NT2/D1 (cell line): ENCODE measurements around the gene ABCG2.
A peak's percentile ranks its signal among the peaks of the same experiment; 100 is the strongest.

Source experiments
- DNase-seq: peaks from one replicate; pipeline ENCODE4 v3.0.0-alpha.2; 2011; ENCODE audit warnings: low read depth, low spot score
- H3K27me3 ChIP-seq: 2 replicates; pipeline ENCODE4 v1.6.0; 2011; ENCODE audit warnings: mild to moderate bottlenecking; ENCODE audit not compliant: insufficient read length, insufficient read depth
- H3K36me3 ChIP-seq: 2 replicates; pipeline ENCODE4 v1.6.1; 2011; ENCODE audit warnings: mild to moderate bottlenecking, low read length, mixed read lengths; ENCODE audit not compliant: insufficient read depth, insufficient read length
- H3K4me1 ChIP-seq: 2 replicates; pipeline ENCODE4 v1.5.1; 2011; ENCODE audit not compliant: insufficient read depth, insufficient read length
- H3K4me3 ChIP-seq: 2 replicates; pipeline ENCODE4 v1.5.1; 2011; ENCODE audit warnings: low read depth; ENCODE audit not compliant: insufficient read length
- H3K9ac ChIP-seq: 2 replicates; pipeline ENCODE4 v1.6.0; 2011; ENCODE audit warnings: low read depth; ENCODE audit not compliant: insufficient read length
- H3K9me3 ChIP-seq: 2 replicates; pipeline ENCODE4 v1.5.1; 2011; ENCODE audit warnings: mild to moderate bottlenecking, low read length; ENCODE audit not compliant: insufficient read depth
- SUZ12 ChIP-seq: IDR thresholded peaks from 2 replicates; pipeline ENCODE4 v1.6.1; 2011; ENCODE audit not compliant: insufficient read length, insufficient read depth; ENCODE audit errors: extremely low read depth
- YY1 ChIP-seq: IDR thresholded peaks from 2 replicates; pipeline ENCODE4 v1.6.1; 2011; ENCODE audit not compliant: insufficient read length, insufficient read depth
- ZNF274 ChIP-seq: IDR thresholded peaks from 2 replicates; pipeline ENCODE4 v1.6.1; 2011; ENCODE audit warnings: mild to moderate bottlenecking, low read depth, low read length

The ABCG2 gene

GRCh38 chr4:88185906-88186305, 27.5 kb upstream of the ABCG2 start:
- Histone ChIP-seq H3K4me3 (no peak overlapping the region), H3K9me3 (no peaks in the 10 kb centered on the region), H3K36me3 (no peaks in the 10 kb centered on the region), H3K27me3 (no peaks in the 10 kb centered on the region), H3K4me1 (no peaks in the 10 kb centered on the region), H3K9ac (no peak overlapping the region)
- no peak for TF ChIP-seq ZNF274
- TF ChIP-seq YY1 = no peak
- no peak for TF ChIP-seq SUZ12
- DNase-seq = no peak

GRCh38 chr4:88179261-88179660, 20.8 kb upstream of the ABCG2 start:
- TF ChIP-seq SUZ12 = no peak
- no peak for TF ChIP-seq ZNF274
- no peak for TF ChIP-seq YY1
- Histone ChIP-seq H3K4me1 (peaks cover 8% of the 10 kb centered on the region), H3K36me3 (no peaks in the 10 kb centered on the region), H3K9ac (no peak overlapping the region), H3K9me3 (no peaks in the 10 kb centered on the region), H3K27me3 (no peaks in the 10 kb centered on the region), H3K4me3 (no peak overlapping the region)
- DNase-seq = no peak

- H3K9ac ChIP-seq = no peak overlapping the region
- no peaks in the 10 kb centered on the region for H3K9me3 ChIP-seq
- no peak for DNase-seq
- H3K36me3 ChIP-seq = no peaks in the 10 kb centered on the region
- H3K27me3 ChIP-seq = no peaks in the 10 kb centered on the region
- H3K4me3 ChIP-seq = no peak overlapping the region
- TF ChIP-seq ZNF274 (no peak), SUZ12 (no peak), YY1 (no peak)
- peaks cover 8% of the 10 kb centered on the region for H3K4me1 ChIP-seq
Measured at GRCh38 chr4:88178626-88179231, 20.3 kb upstream of the ABCG2 start.

GRCh38 chr4:88177983-88178625, 19.7 kb upstream of the ABCG2 start:
- TF ChIP-seq ZNF274 (no peak), YY1 (no peak), SUZ12 (no peak)
- no peak overlapping the region for H3K9ac ChIP-seq
- peak; percentile 85 for DNase-seq
- H3K27me3 ChIP-seq = no peaks in the 10 kb centered on the region
- H3K36me3 ChIP-seq = no peaks in the 10 kb centered on the region
- peaks cover 8% of the 10 kb centered on the region for H3K4me1 ChIP-seq
- H3K4me3 ChIP-seq = no peak overlapping the region
- no peaks in the 10 kb centered on the region for H3K9me3 ChIP-seq

GRCh38 chr4:88172987-88173386, 14.5 kb upstream of the ABCG2 start:
- TF ChIP-seq ZNF274 = no peak
- no peak for TF ChIP-seq YY1
- no peak for TF ChIP-seq SUZ12
- no peaks in the 10 kb centered on the region for H3K9me3 ChIP-seq

GRCh38 chr4:88171206-88171605, 12.8 kb upstream of the ABCG2 start:
- H3K27me3 ChIP-seq = no peaks in the 10 kb centered on the region
- no peaks in the 10 kb centered on the region for H3K9me3 ChIP-seq
- H3K4me3 ChIP-seq = no peak overlapping the region
- no peak for TF ChIP-seq SUZ12
- no peak for TF ChIP-seq YY1
- no peak for TF ChIP-seq ZNF274
- DNase-seq = no peak
- H3K36me3 ChIP-seq = no peaks in the 10 kb centered on the region
- no peaks in the 10 kb centered on the region for H3K4me1 ChIP-seq
- no peak overlapping the region for H3K9ac ChIP-seq

More at GRCh38 chr4:88172987-88173386, 14.5 kb upstream of the ABCG2 start:
- DNase-seq = no peak
- no peaks in the 10 kb centered on the region for H3K27me3 ChIP-seq
- H3K4me3 ChIP-seq = no peak overlapping the region
- H3K9ac ChIP-seq = no peak overlapping the region
- peaks cover 4% of the 10 kb centered on the region for H3K4me1 ChIP-seq
- no peaks in the 10 kb centered on the region for H3K36me3 ChIP-seq

GRCh38 chr4:88169298-88169697, 10.9 kb upstream of the ABCG2 start:
- TF ChIP-seq ZNF274 (no peak), YY1 (no peak), SUZ12 (no peak)
- no peak overlapping the region for H3K9ac ChIP-seq
- no peak for DNase-seq

GRCh38 chr4:88166608-88167007, 8.2 kb upstream of the ABCG2 start:
- Histone ChIP-seq H3K36me3 (no peaks in the 10 kb centered on the region), H3K27me3 (no peaks in the 10 kb centered on the region), H3K9me3 (peaks cover 6% of the 10 kb centered on the region; the same call in 1 of the 2 replicates), H3K9ac (no peak overlapping the region), H3K4me3 (no peak overlapping the region), H3K4me1 (peaks cover 2% of the 10 kb centered on the region)
- TF ChIP-seq ZNF274 (no peak), SUZ12 (no peak), YY1 (no peak)
- no peak for DNase-seq

More at GRCh38 chr4:88169298-88169697, 10.9 kb upstream of the ABCG2 start:
- Histone ChIP-seq H3K36me3 (no peaks in the 10 kb centered on the region), H3K4me1 (no peaks in the 10 kb centered on the region), H3K9me3 (peaks cover 2% of the 10 kb centered on the region; the same call in 1 of the 2 replicates), H3K27me3 (no peaks in the 10 kb centered on the region), H3K4me3 (no peak overlapping the region)
